Erythroblast (primary cell): Measurements from ENCODE around the gene VAV2.

Experiments
- GATA1 ChIP-seq: IDR thresholded peaks from 2 replicates; pipeline ENCODE4 v1.6.1; 2011; ENCODE audit warnings: low read depth, mild to moderate bottlenecking, control low read depth, low read length, moderate library complexity
- POLR2A ChIP-seq: IDR thresholded peaks from 2 replicates; pipeline ENCODE4 v1.6.1; 2011; ENCODE audit warnings: mild to moderate bottlenecking, low read length

DNA sequence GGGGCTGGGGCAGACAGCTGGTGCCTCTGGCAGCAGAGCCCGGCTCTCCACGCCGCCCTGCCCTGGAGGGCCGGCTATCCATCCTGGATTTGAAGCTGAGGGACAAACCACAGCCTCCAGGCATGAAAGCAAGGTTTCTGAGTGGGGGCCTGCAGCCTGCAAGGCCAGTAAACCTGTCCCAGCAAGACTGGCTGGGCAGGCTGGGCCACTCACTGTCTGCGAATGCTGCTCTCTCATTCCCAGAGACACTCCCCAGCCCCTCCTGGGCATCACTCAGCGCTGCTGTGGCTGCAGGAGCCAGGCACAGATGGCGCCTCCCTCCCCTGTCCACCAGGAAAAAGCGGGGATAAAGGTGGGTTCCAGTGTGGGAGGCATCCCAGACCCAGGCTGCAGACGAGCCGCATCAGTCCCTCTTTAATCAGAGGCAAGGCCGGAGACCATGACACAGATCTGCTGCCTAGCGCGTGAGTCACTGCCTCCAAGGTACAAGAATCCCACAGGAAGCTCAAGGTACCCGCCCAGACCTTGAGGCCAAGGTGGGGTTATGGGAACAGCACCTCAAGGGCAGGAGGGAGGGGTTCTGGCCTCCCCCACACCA, 118.0 kb downstream of the VAV2 start:
- no peak for TF ChIP-seq POLR2A
- no peak for TF ChIP-seq GATA1
